GM23248 (cell line): ENCODE data around the gene MTCL3.
A peak's percentile ranks its signal among the peaks of the same experiment; 100 is the strongest.

ENCODE experiments used
- DNase-seq: peaks from one replicate; pipeline ENCODE4 v3.0.0-alpha.2; 2015
- H2AFZ ChIP-seq: fragments of 200-600 bp; sonication (generic); 2 replicates; pipeline ENCODE4 v1.6.1; 2016; ENCODE audit warnings: antibody characterized with exemption
- H3F3A ChIP-seq: fragments of 200-600 bp; sonication (generic); 2 replicates; pipeline ENCODE4 v1.6.1; 2016; ENCODE audit warnings: mild to moderate bottlenecking, antibody characterized with exemption, mixed run types; ENCODE audit not compliant: insufficient read depth
- H3K27ac ChIP-seq: fragments of 200-600 bp; sonication (generic); 2 replicates; pipeline ENCODE4 v1.5.1; 2016; ENCODE audit warnings: mild to moderate bottlenecking
- H3K27me3 ChIP-seq: fragments of 200-600 bp; sonication (generic); replicated peaks from 2 replicates; pipeline ENCODE4 v1.6.1; 2016; ENCODE audit warnings: mild to moderate bottlenecking; ENCODE audit not compliant: insufficient read depth
- H3K36me3 ChIP-seq: fragments of 200-600 bp; sonication (generic); 2 replicates; pipeline ENCODE4 v1.6.1; 2016; ENCODE audit warnings: low read depth, mild to moderate bottlenecking
- H3K4me1 ChIP-seq: fragments of 200-600 bp; sonication (generic); 2 replicates; pipeline ENCODE4 v1.6.1; 2016; ENCODE audit warnings: mild to moderate bottlenecking; ENCODE audit not compliant: insufficient read depth
- H3K4me2 ChIP-seq: fragments of 200-600 bp; sonication (generic); one replicate; pipeline ENCODE4 v1.6.1; 2016; ENCODE audit warnings: mild to moderate bottlenecking; ENCODE audit not compliant: unreplicated experiment
- H3K4me3 ChIP-seq: fragments of 200-600 bp; sonication (generic); 2 replicates; pipeline ENCODE4 v1.5.1; 2016; ENCODE audit warnings: mild to moderate bottlenecking
- H3K79me2 ChIP-seq: fragments of 200-600 bp; sonication (generic); 2 replicates; pipeline ENCODE4 v1.6.1; 2016; ENCODE audit warnings: mild to moderate bottlenecking; ENCODE audit not compliant: insufficient read depth
- H3K9ac ChIP-seq: fragments of 200-600 bp; sonication (generic); 2 replicates; pipeline ENCODE4 v1.6.1; 2016; ENCODE audit warnings: mild to moderate bottlenecking
- H3K9me2 ChIP-seq: fragments of 200-600 bp; sonication (generic); 2 replicates; pipeline ENCODE4 v1.6.1; 2016; ENCODE audit warnings: mixed run types, mild to moderate bottlenecking, moderate library complexity; ENCODE audit not compliant: insufficient read depth
- H3K9me3 ChIP-seq: fragments of 200-600 bp; sonication (generic); one replicate; pipeline ENCODE4 v1.6.1; 2017; ENCODE audit warnings: low read depth
- H4K20me1 ChIP-seq: fragments of 200-600 bp; sonication (generic); 2 replicates; pipeline ENCODE4 v1.6.0; 2016; ENCODE audit not compliant: insufficient read depth
- EZH2 ChIP-seq: fragments of 200-600 bp; sonication (generic); IDR thresholded peaks from 2 replicates; pipeline ENCODE4 v1.6.1; 2018; ENCODE audit warnings: antibody characterized with exemption, mild to moderate bottlenecking; ENCODE audit not compliant: insufficient read depth, poor library complexity, severe bottlenecking
- EZH2phosphoT487 ChIP-seq: fragments of 200-600 bp; sonication (generic); IDR thresholded peaks from 2 replicates; pipeline ENCODE4 v1.6.1; 2018; ENCODE audit warnings: antibody characterized with exemption, moderate library complexity, mild to moderate bottlenecking, low read depth; ENCODE audit not compliant: insufficient read depth
- WGBS, 2 experiments: methylation state at CpG; one replicate each; pipeline ENCODE4 v1.1.6; 2015 to 2017; ENCODE audit warnings: low lambda C conversion rate in 2 of 2, low coverage in 1 of 2; ENCODE audit errors: missing lambda C conversion rate in 2 of 2; 5-methylcytosine and 5-hydroxymethylcytosine counted together
- in situ Hi-C: fragments of 300-500 bp; cut with MboI; formaldehyde crosslinking; loops from 2 replicates; pipeline ENCODE4 v1.15.0; 2020

Gene MTCL3

GRCh38 chr6:127518710-127519468, at the start of gene MTCL3:
Gene MTCL3, minus strand, starts transcription at chr6:127519335.
- peaks cover 7% of the 10 kb centered on the region; the same call in 1 of the 2 replicates for H3K9me2 ChIP-seq
- no peaks in the 10 kb centered on the region for H3K36me3 ChIP-seq
- no peaks in the 10 kb centered on the region for H3K79me2 ChIP-seq
- in situ Hi-C loops = no loop called here
- peak within 1 kb of the TSS; percentile 72 for H3K4me3 ChIP-seq
- no peaks in the 10 kb centered on the region for H3K27me3 ChIP-seq
- no peaks in the 10 kb centered on the region for H3K9me3 ChIP-seq
- no peak for TF ChIP-seq EZH2
- no peak for TF ChIP-seq EZH2phosphoT487
- peaks cover 6% of the 10 kb centered on the region; the same call in 1 of the 2 replicates for H3K4me1 ChIP-seq
- H3K4me2 ChIP-seq = peak within 1 kb of the TSS; percentile 80
- DNase-seq = peak; percentile 77
- 4% methylated on average over 39 to 42 of the region's 42 CpGs for WGBS, 2 experiments
- H2AFZ ChIP-seq = peak within 1 kb of the TSS; percentile 72
- H3F3A ChIP-seq = no peaks in the 10 kb centered on the region
- no peak within 1 kb of the TSS for H3K9ac ChIP-seq
- H4K20me1 ChIP-seq = no peaks in the 10 kb centered on the region
- H3K27ac ChIP-seq = no peak within 1 kb of the TSS

- no peaks in the 10 kb centered on the region for H3K9me3 ChIP-seq
- in situ Hi-C loops = no loop called here
- 68 to 83% methylated on average over 2 of the region's 2 CpGs for WGBS, 2 experiments
- no peaks in the 10 kb centered on the region for H4K20me1 ChIP-seq
- TF ChIP-seq EZH2phosphoT487 (no peak), EZH2 (no peak)
- no peak overlapping the region for H3K4me3 ChIP-seq
- H3K9ac ChIP-seq = no peak overlapping the region
- no peak overlapping the region for H3K4me2 ChIP-seq
- no peak for DNase-seq
- H3K27ac ChIP-seq = no peak overlapping the region
- no peak overlapping the region for H2AFZ ChIP-seq
- 0 out of 2 replicates have a peak, but pooled peaks cover 7% of the 10 kb centered on the region for H3F3A ChIP-seq
- H3K9me2 ChIP-seq = no peaks in the 10 kb centered on the region
- H3K79me2 ChIP-seq = no peaks in the 10 kb centered on the region
- H3K36me3 ChIP-seq = no peaks in the 10 kb centered on the region
- H3K4me1 ChIP-seq = no peaks in the 10 kb centered on the region
- H3K27me3 ChIP-seq = no peaks in the 10 kb centered on the region
Observed at GRCh38 chr6:127567476-127567875, 48.3 kb upstream of the MTCL3 start.

- no peaks in the 10 kb centered on the region for H3K79me2 ChIP-seq
- H3K4me2 ChIP-seq = no peak overlapping the region
- no peaks in the 10 kb centered on the region for H3K4me1 ChIP-seq
- H3K27ac ChIP-seq = no peak overlapping the region
- no peaks in the 10 kb centered on the region for H3K9me2 ChIP-seq
- H4K20me1 ChIP-seq = no peaks in the 10 kb centered on the region
- no peaks in the 10 kb centered on the region for H3K27me3 ChIP-seq
- no peak overlapping the region for H3K4me3 ChIP-seq
- in situ Hi-C loops = no loop called here
- 0 out of 2 replicates have a peak, but pooled peaks cover 7% of the 10 kb centered on the region for H3F3A ChIP-seq
- H3K9me3 ChIP-seq = no peaks in the 10 kb centered on the region
- TF ChIP-seq EZH2phosphoT487 (no peak), EZH2 (no peak)
- H3K9ac ChIP-seq = no peak overlapping the region
- H2AFZ ChIP-seq = no peak overlapping the region
- DNase-seq = no peak
- H3K36me3 ChIP-seq = no peaks in the 10 kb centered on the region
Observed at GRCh38 chr6:127566651-127567050, 47.5 kb upstream of the MTCL3 start.

GRCh38 chr6:127566119-127566518, 47.0 kb upstream of the MTCL3 start:
- no peak for TF ChIP-seq EZH2
- no peak for TF ChIP-seq EZH2phosphoT487
- no peak overlapping the region for H3K4me2 ChIP-seq
- in situ Hi-C loops = no loop called here
- 0 out of 2 replicates have a peak, but pooled peaks cover 3% of the 10 kb centered on the region for H3F3A ChIP-seq
- no peak overlapping the region for H2AFZ ChIP-seq
- H3K36me3 ChIP-seq = no peaks in the 10 kb centered on the region
- no peak overlapping the region for H3K9ac ChIP-seq
- H3K27ac ChIP-seq = no peak overlapping the region
- H3K9me2 ChIP-seq = no peaks in the 10 kb centered on the region
- no peak overlapping the region for H3K4me3 ChIP-seq
- no peaks in the 10 kb centered on the region for H3K27me3 ChIP-seq
- H4K20me1 ChIP-seq = no peaks in the 10 kb centered on the region
- H3K4me1 ChIP-seq = no peaks in the 10 kb centered on the region
- no peak for DNase-seq
- H3K79me2 ChIP-seq = no peaks in the 10 kb centered on the region
- no peaks in the 10 kb centered on the region for H3K9me3 ChIP-seq
